ENCODE data around the gene DYTN. TPM values are rescaled to one million over a fixed set of nuclear protein-coding genes. Genes with fewer than 3 reads are reported as not detected.

DYTN gene
- total RNA-seq, 2 experiments from 2014 or later = not detected

GRCh38 chr2:206639636-206640035, 78.6 kb downstream of the DYTN start:
- CTCF ChIA-PET = no interaction called here
- H3K27ac Mint-ChIP-seq = no peak overlapping the region
- ATAC-seq (no peak), DNase-seq (no peak)
- H3K9me3 Mint-ChIP-seq (ENCODE audit: insufficient read depth) = no peaks in the 10 kb centered on the region
- POLR2A ChIA-PET = interaction anchor here (0.5 kb wide), 1 partner anchor 336 kb away, joined by 3 read pairs; no protein-coding TSS in a partner anchor
- H3K36me3 Mint-ChIP-seq (ENCODE audit: low read depth) = no peaks in the 10 kb centered on the region
- H3K4me1 Mint-ChIP-seq (ENCODE audit: low read depth) = no peaks in the 10 kb centered on the region
- no peaks in the 10 kb centered on the region for H3K27me3 Mint-ChIP-seq (ENCODE audit: low read depth)
- no peak overlapping the region for H3K4me3 Mint-ChIP-seq

GRCh38 chr2:206635015-206635414, 83.2 kb downstream of the DYTN start:
- no peak for ATAC-seq
- H3K27ac Mint-ChIP-seq = no peak overlapping the region
- ChIA-PET POLR2A (no interaction called here), CTCF (no interaction called here)
- H3K36me3 Mint-ChIP-seq (ENCODE audit: low read depth) = no peaks in the 10 kb centered on the region
- H3K9me3 Mint-ChIP-seq (ENCODE audit: insufficient read depth) = no peaks in the 10 kb centered on the region
- no peak for DNase-seq
- H3K27me3 Mint-ChIP-seq (ENCODE audit: low read depth) = no peaks in the 10 kb centered on the region
- no peak overlapping the region for H3K4me3 Mint-ChIP-seq
- H3K4me1 Mint-ChIP-seq (ENCODE audit: low read depth) = no peaks in the 10 kb centered on the region

- POLR2A ChIA-PET = no interaction called here
- CTCF ChIA-PET = no interaction called here
- no peaks in the 10 kb centered on the region for H3K36me3 Mint-ChIP-seq (ENCODE audit: low read depth)
- H3K4me1 Mint-ChIP-seq (ENCODE audit: low read depth) = no peaks in the 10 kb centered on the region
- ATAC-seq (no peak), DNase-seq (no peak)
- H3K27me3 Mint-ChIP-seq (ENCODE audit: low read depth) = peaks cover 3% of the 10 kb centered on the region
- no peak overlapping the region for H3K27ac Mint-ChIP-seq
- no peaks in the 10 kb centered on the region for H3K9me3 Mint-ChIP-seq (ENCODE audit: insufficient read depth)
- H3K4me3 Mint-ChIP-seq = no peak overlapping the region
Observed at GRCh38 chr2:206631340-206631739, 86.9 kb downstream of the DYTN start.

- Mint-ChIP-seq H3K9me3 (ENCODE audit: insufficient read depth) (no peaks in the 10 kb centered on the region), H3K4me1 (ENCODE audit: low read depth) (no peaks in the 10 kb centered on the region), H3K36me3 (ENCODE audit: low read depth) (no peaks in the 10 kb centered on the region), H3K4me3 (no peak overlapping the region), H3K27me3 (ENCODE audit: low read depth) (peaks cover 3% of the 10 kb centered on the region), H3K27ac (no peak overlapping the region)
- POLR2A ChIA-PET = no interaction called here
- no peak for ATAC-seq
- no peak for DNase-seq
- CTCF ChIA-PET = no interaction called here
Observed at GRCh38 chr2:206627632-206628031, 90.6 kb downstream of the DYTN start.

- H3K27ac Mint-ChIP-seq = no peak overlapping the region
- H3K27me3 Mint-ChIP-seq (ENCODE audit: low read depth) = peaks cover 3% of the 10 kb centered on the region
- ATAC-seq (no peak), DNase-seq (no peak)
- POLR2A ChIA-PET = no interaction called here
- CTCF ChIA-PET = no interaction called here
- H3K4me3 Mint-ChIP-seq = no peak overlapping the region
- H3K4me1 Mint-ChIP-seq (ENCODE audit: low read depth) = no peaks in the 10 kb centered on the region
- no peaks in the 10 kb centered on the region for H3K36me3 Mint-ChIP-seq (ENCODE audit: low read depth)
- H3K9me3 Mint-ChIP-seq (ENCODE audit: insufficient read depth) = no peaks in the 10 kb centered on the region
Observed at GRCh38 chr2:206626108-206626507, 92.1 kb downstream of the DYTN start.

- Mint-ChIP-seq H3K27me3 (ENCODE audit: low read depth) (peaks cover 3% of the 10 kb centered on the region), H3K4me1 (ENCODE audit: low read depth) (no peaks in the 10 kb centered on the region), H3K36me3 (ENCODE audit: low read depth) (no peaks in the 10 kb centered on the region), H3K4me3 (no peak overlapping the region), H3K27ac (no peak overlapping the region), H3K9me3 (ENCODE audit: insufficient read depth) (no peaks in the 10 kb centered on the region)
- ChIA-PET CTCF (no interaction called here), POLR2A (no interaction called here)
- DNase-seq (no peak), ATAC-seq (no peak)
Observed at GRCh38 chr2:206619011-206619410, 99.2 kb downstream of the DYTN start.

GRCh38 chr2:206616151-206616550, 102.0 kb downstream of the DYTN start:
- Mint-ChIP-seq H3K9me3 (ENCODE audit: insufficient read depth) (no peaks in the 10 kb centered on the region), H3K27ac (no peak overlapping the region), H3K27me3 (ENCODE audit: low read depth) (peaks cover 6% of the 10 kb centered on the region), H3K36me3 (ENCODE audit: low read depth) (no peaks in the 10 kb centered on the region), H3K4me3 (no peak overlapping the region), H3K4me1 (ENCODE audit: low read depth) (no peaks in the 10 kb centered on the region)
- no peak for DNase-seq
- CTCF ChIA-PET = no interaction called here
- no peak for ATAC-seq
- POLR2A ChIA-PET = no interaction called here

- ChIA-PET POLR2A (no interaction called here), CTCF (no interaction called here)
- ATAC-seq (no peak), DNase-seq (no peak)
- peaks cover 6% of the 10 kb centered on the region for H3K27me3 Mint-ChIP-seq (ENCODE audit: low read depth)
- H3K36me3 Mint-ChIP-seq (ENCODE audit: low read depth) = no peaks in the 10 kb centered on the region
- H3K4me3 Mint-ChIP-seq = no peak overlapping the region
- no peaks in the 10 kb centered on the region for H3K4me1 Mint-ChIP-seq (ENCODE audit: low read depth)
- H3K9me3 Mint-ChIP-seq (ENCODE audit: insufficient read depth) = no peaks in the 10 kb centered on the region
- no peak overlapping the region for H3K27ac Mint-ChIP-seq
Observed at GRCh38 chr2:206615417-206616089, 102.6 kb downstream of the DYTN start.

- ATAC-seq (no peak), DNase-seq (no peak)
- H3K27me3 Mint-ChIP-seq (ENCODE audit: low read depth) = peaks cover 6% of the 10 kb centered on the region
- no peaks in the 10 kb centered on the region for H3K36me3 Mint-ChIP-seq (ENCODE audit: low read depth)
- H3K4me1 Mint-ChIP-seq (ENCODE audit: low read depth) = peaks cover under 1% of the 10 kb centered on the region
- CTCF ChIA-PET = no interaction called here
- H3K9me3 Mint-ChIP-seq (ENCODE audit: insufficient read depth) = no peaks in the 10 kb centered on the region
- H3K4me3 Mint-ChIP-seq = no peak overlapping the region
- H3K27ac Mint-ChIP-seq = no peak overlapping the region
- POLR2A ChIA-PET = no interaction called here
Observed at GRCh38 chr2:206614811-206615210, 103.4 kb downstream of the DYTN start.

GRCh38 chr2:206611736-206612135, 106.5 kb downstream of the DYTN start:
- ChIA-PET POLR2A (no interaction called here), CTCF (no interaction called here)
- Mint-ChIP-seq H3K9me3 (ENCODE audit: insufficient read depth) (no peaks in the 10 kb centered on the region), H3K4me3 (no peak overlapping the region), H3K27me3 (ENCODE audit: low read depth) (peaks cover 3% of the 10 kb centered on the region), H3K36me3 (ENCODE audit: low read depth) (no peaks in the 10 kb centered on the region), H3K27ac (no peak overlapping the region), H3K4me1 (ENCODE audit: low read depth) (peaks cover 6% of the 10 kb centered on the region)
- DNase-seq (no peak), ATAC-seq (no peak)

- H3K4me1 Mint-ChIP-seq (ENCODE audit: low read depth) = peaks cover 6% of the 10 kb centered on the region
- H3K27me3 Mint-ChIP-seq (ENCODE audit: low read depth) = peaks cover 3% of the 10 kb centered on the region
- ATAC-seq (no peak), DNase-seq (no peak)
- CTCF ChIA-PET = no interaction called here
- no peak overlapping the region for H3K27ac Mint-ChIP-seq
- H3K9me3 Mint-ChIP-seq (ENCODE audit: insufficient read depth) = no peaks in the 10 kb centered on the region
- H3K36me3 Mint-ChIP-seq (ENCODE audit: low read depth) = no peaks in the 10 kb centered on the region
- no peak overlapping the region for H3K4me3 Mint-ChIP-seq
- POLR2A ChIA-PET = no interaction called here
Observed at GRCh38 chr2:206611191-206611590, 107.0 kb downstream of the DYTN start.

GRCh38 chr2:206610451-206610850, 107.7 kb downstream of the DYTN start:
- POLR2A ChIA-PET = no interaction called here
- no peak for DNase-seq
- Mint-ChIP-seq H3K4me3 (no peak overlapping the region), H3K9me3 (ENCODE audit: insufficient read depth) (no peaks in the 10 kb centered on the region), H3K27ac (no peak overlapping the region), H3K27me3 (ENCODE audit: low read depth) (peaks cover 3% of the 10 kb centered on the region), H3K4me1 (ENCODE audit: low read depth) (peaks cover 6% of the 10 kb centered on the region), H3K36me3 (ENCODE audit: low read depth) (no peaks in the 10 kb centered on the region)
- CTCF ChIA-PET = no interaction called here
- no peak for ATAC-seq

GRCh38 chr2:206603243-206603642, 115.0 kb downstream of the DYTN start:
- peaks cover 3% of the 10 kb centered on the region for H3K27me3 Mint-ChIP-seq (ENCODE audit: low read depth)
- ChIA-PET CTCF (no interaction called here), POLR2A (no interaction called here)
- H3K9me3 Mint-ChIP-seq (ENCODE audit: insufficient read depth) = no peaks in the 10 kb centered on the region
- H3K36me3 Mint-ChIP-seq (ENCODE audit: low read depth) = no peaks in the 10 kb centered on the region
- H3K27ac Mint-ChIP-seq = no peak overlapping the region
- no peak for DNase-seq
- H3K4me3 Mint-ChIP-seq = no peak overlapping the region
- no peak for ATAC-seq
- H3K4me1 Mint-ChIP-seq (ENCODE audit: low read depth) = no peaks in the 10 kb centered on the region

Measured in activated CD8-positive, alpha-beta T cell treated with anti-CD3 and anti-CD28 coated beads, Interleukin-2, amount 10 ng/mL, durations not matched to agents 7 days and 5 days (primary cell).